CD14-positive monocyte (primary cell): ENCODE data around the gene PAGR1. TPM values are rescaled to one million over a fixed set of nuclear protein-coding genes. Genes with fewer than 3 reads are reported as not detected.

Source experiments
- DNase-seq, 3 donors: peaks; one replicate each; pipeline ENCODE4 v3.0.0-alpha.2; 2011 to 2022
- H2AFZ ChIP-seq: 2 replicates; pipeline ENCODE4 v1.6.0; 2012; ENCODE audit warnings: mild to moderate bottlenecking, low read depth, low read length, inconsistent platforms; ENCODE audit not compliant: insufficient read depth, poor library complexity, severe bottlenecking
- H3K27ac ChIP-seq, 2 donors: 1 replicate in 1 of 2; 2 replicates in 1 of 2; pipeline ENCODE4 v1.5.1; 2012 to 2013; ENCODE audit warnings: low read length in 2 of 2, control low read depth in 1 of 2, inconsistent platforms in 1 of 2, low read depth in 1 of 2, mild to moderate bottlenecking in 1 of 2
- H3K27me3 ChIP-seq, 2 donors: one replicate each; pipeline versions ENCODE4 v1.6.0 to v1.6.1; 2011 to 2013; ENCODE audit warnings: low read length in 2 of 2; ENCODE audit not compliant: control insufficient read depth in 2 of 2, insufficient read depth in 2 of 2
- H3K36me3 ChIP-seq, 2 donors: replicated peaks in 1 of 2; 1 replicate in 1 of 2; 2 replicates in 1 of 2; pipeline versions ENCODE4 v1.5.1 to v1.6.1; 2012 to 2013; ENCODE audit warnings: low read length in 2 of 2, control low read depth in 1 of 2, inconsistent platforms in 1 of 2, mild to moderate bottlenecking in 1 of 2; ENCODE audit not compliant: insufficient read depth in 2 of 2, control insufficient read depth in 1 of 2
- H3K4me1 ChIP-seq, 2 donors: 1 replicate in 1 of 2; 2 replicates in 1 of 2; pipeline versions ENCODE4 v1.5.1 to v1.6.1; 2012 to 2013; ENCODE audit warnings: low read length in 2 of 2, control low read depth in 1 of 2, inconsistent platforms in 1 of 2, mild to moderate bottlenecking in 1 of 2, moderate library complexity in 1 of 2; ENCODE audit not compliant: insufficient read depth in 2 of 2, control insufficient read depth in 1 of 2
- H3K4me2 ChIP-seq: replicated peaks from 2 replicates; pipeline ENCODE3; 2012; ENCODE audit warnings: low read length, moderate library complexity, mild to moderate bottlenecking; ENCODE audit not compliant: poor library complexity, severe bottlenecking; ENCODE audit errors: extremely low read depth
- H3K4me3 ChIP-seq, 3 experiments: fragments of 200-600 bp in 1 of 3; sonication (generic) in 1 of 3; replicated peaks in 1 of 3; 1 replicate in 2 of 3; 2 replicates in 1 of 3; pipeline ENCODE4 v1.5.1; 2011 to 2013; ENCODE audit warnings: low read length in 3 of 3, mild to moderate bottlenecking in 3 of 3, control low read depth in 2 of 3, low read depth in 2 of 3, inconsistent platforms in 1 of 3, moderate library complexity in 1 of 3
- H3K79me2 ChIP-seq: 2 replicates; pipeline ENCODE4 v1.6.0; 2012; ENCODE audit warnings: mild to moderate bottlenecking, control low read depth, inconsistent platforms, low read length, moderate library complexity; ENCODE audit not compliant: insufficient read depth
- H3K9ac ChIP-seq: 2 replicates; pipeline ENCODE4 v1.6.0; 2017; ENCODE audit warnings: low read length, mild to moderate bottlenecking; ENCODE audit not compliant: insufficient read depth, poor library complexity, severe bottlenecking
- H3K9me3 ChIP-seq, 2 donors: replicated peaks in 1 of 2; 1 replicate in 1 of 2; 2 replicates in 1 of 2; pipeline versions ENCODE4 v1.5.1 to v1.6.1; 2012 to 2013; ENCODE audit warnings: low read length in 2 of 2, control low read depth in 1 of 2; ENCODE audit not compliant: control insufficient read depth in 1 of 2, insufficient read depth in 1 of 2
- H4K20me1 ChIP-seq: 2 replicates; pipeline ENCODE4 v1.6.0; 2012; ENCODE audit warnings: mild to moderate bottlenecking, low read length, control low read depth, moderate library complexity; ENCODE audit not compliant: insufficient read depth
- H3K27ac Mint-ChIP-seq, 7 donors: one replicate each; pipeline ENCODE4 v1.8.0; 2020; ENCODE audit warnings: mild to moderate bottlenecking in 7 of 7, mixed read lengths in 7 of 7, moderate library complexity in 6 of 7, inconsistent platforms in 2 of 7
- H3K27me3 Mint-ChIP-seq, 3 donors: one replicate each; pipeline ENCODE4 v1.8.0; 2021 to 2022; ENCODE audit warnings: low read depth in 3 of 3, mild to moderate bottlenecking in 3 of 3, mixed read lengths in 3 of 3, moderate library complexity in 3 of 3, inconsistent platforms in 1 of 3
- H3K36me3 Mint-ChIP-seq, 2 donors: one replicate each; pipeline ENCODE4 v1.8.0; 2020; ENCODE audit warnings: mixed read lengths in 2 of 2, inconsistent platforms in 1 of 2, mild to moderate bottlenecking in 1 of 2
- H3K4me1 Mint-ChIP-seq: one replicate; pipeline ENCODE4 v1.8.0; 2020; ENCODE audit warnings: mild to moderate bottlenecking, mixed read lengths
- H3K4me3 Mint-ChIP-seq, 2 donors: one replicate each; pipeline ENCODE4 v1.8.0; 2020; ENCODE audit warnings: mild to moderate bottlenecking in 2 of 2, mixed read lengths in 2 of 2, moderate library complexity in 1 of 2
- H3K9me3 Mint-ChIP-seq, 7 donors: one replicate each; pipeline ENCODE4 v1.8.0; 2020 to 2022; ENCODE audit warnings: mixed read lengths in 7 of 7, mild to moderate bottlenecking in 6 of 7, moderate library complexity in 6 of 7, inconsistent platforms in 2 of 7
- CTCF ChIP-seq: fragments of 200-600 bp; IDR thresholded peaks from one replicate; pipeline ENCODE4 v1.8.0; 2022; ENCODE audit warnings: antibody characterized with exemption, mild to moderate bottlenecking
- whole genome bisulfite sequencing: methylation state at CpG from one replicate; pipeline ENCODE4 v1.1.5; 2013; ENCODE audit warnings: missing lambda C conversion rate; ENCODE audit not compliant: insufficient coverage; 5-methylcytosine and 5-hydroxymethylcytosine counted together
- intact Hi-C, 2 donors: fragments of 100-400 bp; cut with micrococcal nuclease; formaldehyde crosslinking; loops; one replicate each; pipeline versions ENCODE4 v1.15.0 to v1.15.1; 2023
- polyA plus RNA-seq, 3 donors: library from polyadenylated mRNA; depleted of rRNA in 1 of 3; unstranded in 2 of 3; stranded (reverse) in 1 of 3; fragments of 300-500 nt in 2 of 3; fragments of >200 nt in 1 of 3; fragmentation: Illumina TruSeq in 2 of 3; gene quantifications; 1 replicate in 2 of 3; 2 replicates in 1 of 3; pipeline ENCODE4 v1.2.3, GENCODE V29; 2012 to 2021

Gene PAGR1
- polyA plus RNA-seq, 3 donors: 12.6 to 43.4 (median 36.3) TPM

GRCh38 chr16:29845656-29846055, 29.7 kb downstream of the PAGR1 start:
- peaks cover 69 to 92% of the 10 kb centered on the region in 2 donors for H3K36me3 Mint-ChIP-seq
- H3K79me2 ChIP-seq: no peaks in the 10 kb centered on the region
- no peak for DNase-seq
- peaks cover 0 to 2% (median 1%) of the 10 kb centered on the region in 3 donors for H3K27me3 Mint-ChIP-seq
- H3K4me1 ChIP-seq: no peaks in the 10 kb centered on the region
- peaks cover 0 to 2% (median 0%) of the 10 kb centered on the region in 7 donors for H3K9me3 Mint-ChIP-seq
- H3K27ac Mint-ChIP-seq: peak overlapping the region in 2 of 7 donors; percentile 4 to 13
- no peak overlapping the region for H3K4me2 ChIP-seq
- intact Hi-C loops: loop anchor here in 1 of 2 donors (5.0 kb wide), 2 partner anchors 38 to 153 kb away; partner anchors contain the start of gene MAZ
- TF ChIP-seq CTCF: no peak
- H3K9ac ChIP-seq: no peak overlapping the region
- H3K4me3 Mint-ChIP-seq: no peak overlapping the region
- no peaks in the 10 kb centered on the region for H3K4me1 Mint-ChIP-seq
- no peaks in the 10 kb centered on the region for H3K27me3 ChIP-seq
- H3K4me3 ChIP-seq: no peak overlapping the region
- H3K27ac ChIP-seq: no peak overlapping the region
- no peak overlapping the region for H2AFZ ChIP-seq
- H3K36me3 ChIP-seq: peaks cover 67 to 81% of the 10 kb centered on the region in 2 donors
- peaks cover 62% of the 10 kb centered on the region for H4K20me1 ChIP-seq
- 99% methylated on average over 15 of the region's 18 CpGs for WGBS
- H3K9me3 ChIP-seq: no peaks in the 10 kb centered on the region

DNA sequence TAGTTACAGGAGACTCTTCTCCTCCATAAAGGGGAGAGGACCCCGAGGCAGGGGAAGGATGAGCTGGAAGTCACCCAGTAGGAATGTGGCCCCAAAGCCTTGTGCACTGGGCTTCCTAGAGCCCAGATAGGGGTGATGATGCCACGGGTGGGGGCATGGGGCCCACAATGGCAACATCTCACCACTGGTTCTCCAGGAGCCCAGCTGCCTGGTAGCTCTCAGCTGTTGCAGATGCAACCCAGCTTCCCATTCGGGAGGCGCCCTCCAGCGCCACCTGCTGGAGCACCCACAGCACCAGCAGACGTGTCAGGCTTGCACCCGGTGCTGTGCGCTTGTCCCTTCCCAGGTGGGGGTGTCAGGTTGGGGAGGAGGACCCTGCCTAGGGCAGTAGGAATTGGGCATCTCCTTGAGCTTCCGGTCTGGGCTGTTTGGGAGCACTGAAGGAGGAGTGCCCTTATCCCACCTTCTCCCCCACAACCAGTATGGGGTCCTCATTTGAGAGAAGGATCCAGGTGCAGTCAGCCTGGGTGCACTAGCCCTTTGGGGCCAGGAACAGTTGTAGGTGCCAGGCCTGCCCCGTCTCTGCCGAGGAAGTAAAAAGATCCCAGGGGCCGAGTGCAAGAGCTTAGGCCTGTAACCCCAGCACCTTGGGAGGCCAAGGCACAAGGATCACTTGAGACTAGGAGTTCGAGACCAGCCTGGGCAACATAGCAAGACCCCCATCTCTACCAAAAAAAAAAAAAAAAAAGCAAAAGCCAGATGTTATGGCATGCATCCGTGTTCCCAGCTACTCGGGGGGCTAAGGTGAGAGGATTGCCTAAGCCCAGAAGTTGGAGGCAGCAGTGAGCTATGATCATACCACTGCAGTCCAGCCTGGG, 32.7 kb downstream of the PAGR1 start:
- intact Hi-C loops: loop anchor here (2.0 to 5.0 kb wide), 3 partner anchors 41 to 156 kb away; partner anchors contain the start of gene MAZ (in 1 of the 2)
- Histone ChIP-seq H3K9me3 (no peaks in the 10 kb centered on the region), H3K4me3 (no peak overlapping the region), H3K4me1 (no peaks in the 10 kb centered on the region), H2AFZ (no peak overlapping the region), H3K4me2 (no peak overlapping the region), H4K20me1 (peaks cover 43% of the 10 kb centered on the region), H3K9ac (no peak overlapping the region), H3K36me3 (peaks cover 42 to 55% of the 10 kb centered on the region in 2 donors), H3K79me2 (no peaks in the 10 kb centered on the region), H3K27me3 (no peaks in the 10 kb centered on the region), H3K27ac (no peak overlapping the region)
- H3K27ac Mint-ChIP-seq: no peak overlapping the region
- peak; percentile 92 for TF ChIP-seq CTCF
- H3K27me3 Mint-ChIP-seq: peaks cover 0 to 2% (median 1%) of the 10 kb centered on the region in 3 donors
- WGBS: 17% methylated on average over 5 of the region's 15 CpGs
- no peaks in the 10 kb centered on the region for H3K4me1 Mint-ChIP-seq
- H3K9me3 Mint-ChIP-seq: peaks cover 0 to 2% (median 0%) of the 10 kb centered on the region in 7 donors
- H3K4me3 Mint-ChIP-seq: no peak overlapping the region
- peaks cover 49 to 67% of the 10 kb centered on the region in 2 donors for H3K36me3 Mint-ChIP-seq
- DNase-seq: peak; percentile 64 to 70 (median 64)
